Measurements from ENCODE around the gene BTK. TPM values are rescaled to one million over a fixed set of nuclear protein-coding genes. Genes with fewer than 3 reads are reported as not detected.

Gene BTK
- total and polyA plus RNA-seq, 9 of the 15 experiments (the other 6 are each of a cell fraction or from before 2014, with no cell fraction given), result 14.9 to 93.4 (median 65.2) TPM

DNA sequence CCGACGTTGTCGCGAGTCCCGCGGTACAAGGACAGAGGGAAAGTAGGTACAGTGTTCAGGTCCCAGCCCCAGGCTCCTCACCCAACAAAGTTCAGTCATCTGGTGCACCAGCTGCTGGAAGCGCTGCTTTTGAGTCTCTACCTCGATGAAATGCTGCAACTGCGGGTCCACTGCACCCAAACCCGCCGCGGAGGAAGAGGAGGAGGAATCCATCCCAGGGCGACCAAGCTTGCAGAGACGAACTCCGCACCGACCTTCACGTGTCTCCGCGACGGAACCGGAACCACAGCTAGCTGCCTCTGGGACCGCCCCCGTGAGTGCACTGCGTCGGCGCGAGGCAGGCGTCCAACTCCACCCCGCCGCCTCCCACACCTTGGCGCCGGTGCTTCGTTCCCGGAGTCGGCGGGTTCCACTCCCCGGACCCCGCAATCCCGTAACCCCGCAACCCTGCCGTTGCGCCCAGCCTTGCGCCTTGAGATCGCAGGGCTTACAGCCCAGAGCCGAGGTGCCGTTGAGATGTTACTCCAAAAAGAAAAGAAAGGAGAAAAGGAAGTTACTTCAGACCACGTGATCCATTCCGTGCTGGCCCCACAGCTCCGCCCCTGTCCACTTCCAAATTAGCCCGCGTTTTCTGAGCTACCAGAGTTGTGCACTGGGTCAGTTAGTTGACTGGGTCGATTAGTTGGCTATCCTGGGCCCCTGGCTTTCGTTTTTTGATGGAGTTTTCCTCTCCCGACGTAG is 37.4 kb downstream of the BTK start, which contains the start of gene TIMM8A (continued):
- TF ChIP-seq, protein P1, sequence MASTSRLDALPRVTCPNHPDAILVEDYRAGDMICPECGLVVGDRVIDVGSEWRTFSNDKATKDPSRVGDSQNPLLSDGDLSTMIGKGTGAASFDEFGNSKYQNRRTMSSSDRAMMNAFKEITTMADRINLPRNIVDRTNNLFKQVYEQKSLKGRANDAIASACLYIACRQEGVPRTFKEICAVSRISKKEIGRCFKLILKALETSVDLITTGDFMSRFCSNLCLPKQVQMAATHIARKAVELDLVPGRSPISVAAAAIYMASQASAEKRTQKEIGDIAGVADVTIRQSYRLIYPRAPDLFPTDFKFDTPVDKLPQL (IDR thresholded peaks at IDR 0.05; ENCODE audit: extremely low read depth, insufficient read length), result no peak
- no peak for TF ChIP-seq RBM14 (IDR thresholded peaks at IDR 0.05; ENCODE audit: borderline replicate concordance, insufficient read depth, low read depth, low read length)
- no peak for TF ChIP-seq PHF21A (IDR thresholded peaks at IDR 0.05; ENCODE audit: borderline replicate concordance, low read depth)
- TF ChIP-seq ZNF24 (IDR thresholded peaks at IDR 0.05), result no peak
- TF ChIP-seq ZNF830 (CRISPR knock-in tag; IDR thresholded peaks at IDR 0.05), result no peak
- no peak for TF ChIP-seq RAD21 (CRISPR knock-in tag; conservative IDR thresholded peaks at IDR 0.05 in 1 of 2, IDR thresholded peaks at IDR 0.05 in 1 of 2)
- no peak for TF ChIP-seq ZNF311 (CRISPR knock-in tag; IDR thresholded peaks at IDR 0.05)
- TF ChIP-seq ILK (tag; IDR thresholded peaks at IDR 0.05; ENCODE audit: borderline replicate concordance, low read depth), result no peak
- TF ChIP-seq RAD51 (IDR thresholded peaks at IDR 0.05; ENCODE audit: borderline replicate concordance, low read depth), result peak; percentile 97
- TF ChIP-seq SAFB2 (IDR thresholded peaks at IDR 0.05; ENCODE audit: borderline replicate concordance, low read depth, low read length, severe bottlenecking), result no peak
- no peak for TF ChIP-seq NR2F6 (CRISPR knock-in tag; IDR thresholded peaks at IDR 0.05)
- TF ChIP-seq, protein P2, sequence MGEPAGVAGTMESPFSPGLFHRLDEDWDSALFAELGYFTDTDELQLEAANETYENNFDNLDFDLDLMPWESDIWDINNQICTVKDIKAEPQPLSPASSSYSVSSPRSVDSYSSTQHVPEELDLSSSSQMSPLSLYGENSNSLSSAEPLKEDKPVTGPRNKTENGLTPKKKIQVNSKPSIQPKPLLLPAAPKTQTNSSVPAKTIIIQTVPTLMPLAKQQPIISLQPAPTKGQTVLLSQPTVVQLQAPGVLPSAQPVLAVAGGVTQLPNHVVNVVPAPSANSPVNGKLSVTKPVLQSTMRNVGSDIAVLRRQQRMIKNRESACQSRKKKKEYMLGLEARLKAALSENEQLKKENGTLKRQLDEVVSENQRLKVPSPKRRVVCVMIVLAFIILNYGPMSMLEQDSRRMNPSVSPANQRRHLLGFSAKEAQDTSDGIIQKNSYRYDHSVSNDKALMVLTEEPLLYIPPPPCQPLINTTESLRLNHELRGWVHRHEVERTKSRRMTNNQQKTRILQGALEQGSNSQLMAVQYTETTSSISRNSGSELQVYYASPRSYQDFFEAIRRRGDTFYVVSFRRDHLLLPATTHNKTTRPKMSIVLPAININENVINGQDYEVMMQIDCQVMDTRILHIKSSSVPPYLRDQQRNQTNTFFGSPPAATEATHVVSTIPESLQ (CRISPR knock-in tag; IDR thresholded peaks at IDR 0.05), result no peak
- no peak for TF ChIP-seq MTF1 (CRISPR knock-in tag; IDR thresholded peaks at IDR 0.05; ENCODE audit: borderline replicate concordance)
- TF ChIP-seq FOSL1 (tag; conservative IDR thresholded peaks at IDR 0.05), result no peak
- TF ChIP-seq, protein P3, sequence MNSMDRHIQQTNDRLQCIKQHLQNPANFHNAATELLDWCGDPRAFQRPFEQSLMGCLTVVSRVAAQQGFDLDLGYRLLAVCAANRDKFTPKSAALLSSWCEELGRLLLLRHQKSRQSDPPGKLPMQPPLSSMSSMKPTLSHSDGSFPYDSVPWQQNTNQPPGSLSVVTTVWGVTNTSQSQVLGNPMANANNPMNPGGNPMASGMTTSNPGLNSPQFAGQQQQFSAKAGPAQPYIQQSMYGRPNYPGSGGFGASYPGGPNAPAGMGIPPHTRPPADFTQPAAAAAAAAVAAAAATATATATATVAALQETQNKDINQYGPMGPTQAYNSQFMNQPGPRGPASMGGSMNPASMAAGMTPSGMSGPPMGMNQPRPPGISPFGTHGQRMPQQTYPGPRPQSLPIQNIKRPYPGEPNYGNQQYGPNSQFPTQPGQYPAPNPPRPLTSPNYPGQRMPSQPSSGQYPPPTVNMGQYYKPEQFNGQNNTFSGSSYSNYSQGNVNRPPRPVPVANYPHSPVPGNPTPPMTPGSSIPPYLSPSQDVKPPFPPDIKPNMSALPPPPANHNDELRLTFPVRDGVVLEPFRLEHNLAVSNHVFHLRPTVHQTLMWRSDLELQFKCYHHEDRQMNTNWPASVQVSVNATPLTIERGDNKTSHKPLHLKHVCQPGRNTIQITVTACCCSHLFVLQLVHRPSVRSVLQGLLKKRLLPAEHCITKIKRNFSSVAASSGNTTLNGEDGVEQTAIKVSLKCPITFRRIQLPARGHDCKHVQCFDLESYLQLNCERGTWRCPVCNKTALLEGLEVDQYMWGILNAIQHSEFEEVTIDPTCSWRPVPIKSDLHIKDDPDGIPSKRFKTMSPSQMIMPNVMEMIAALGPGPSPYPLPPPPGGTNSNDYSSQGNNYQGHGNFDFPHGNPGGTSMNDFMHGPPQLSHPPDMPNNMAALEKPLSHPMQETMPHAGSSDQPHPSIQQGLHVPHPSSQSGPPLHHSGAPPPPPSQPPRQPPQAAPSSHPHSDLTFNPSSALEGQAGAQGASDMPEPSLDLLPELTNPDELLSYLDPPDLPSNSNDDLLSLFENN (IDR thresholded peaks at IDR 0.05; ENCODE audit: low read depth in 2 of 2, low read length in 2 of 2), result no peak
- TF ChIP-seq ZBTB7A (IDR thresholded peaks at IDR 0.05; ENCODE audit: borderline replicate concordance, control insufficient read depth, low read depth, low read length), result no peak
- no peak for TF ChIP-seq PRPF4 (IDR thresholded peaks at IDR 0.05; ENCODE audit: insufficient read depth, low read depth, low read length, poor library complexity, severe bottlenecking)
- TF ChIP-seq RBM22 (IDR thresholded peaks at IDR 0.05; ENCODE audit: low read depth, low read length, poor library complexity, severe bottlenecking), result no peak
- no peak for TF ChIP-seq TARDBP (IDR thresholded peaks at IDR 0.05)
- no peak for TF ChIP-seq PHB (CRISPR knock-in tag; IDR thresholded peaks at IDR 0.05)
- TF ChIP-seq SMARCA4 (IDR thresholded peaks at IDR 0.05), result no peak
- no peak for TF ChIP-seq KLF1 (tag; IDR thresholded peaks at IDR 0.05)
